ENCODE data around the gene TMOD2.
A peak's percentile ranks its signal among the peaks of the same experiment; 100 is the strongest.

TMOD2 gene

GRCh38 chr15:51736069-51736468 is 15.3 kb upstream of the TMOD2 start:
- no peak for DNase-seq

- no peak for DNase-seq
Observed at GRCh38 chr15:51736751-51737521, 14.5 kb upstream of the TMOD2 start.

GRCh38 chr15:51737522-51738305 is 13.7 kb upstream of the TMOD2 start, which contains the start of gene LYSMD2:
Gene LYSMD2, minus strand, starts transcription at chr15:51737655. Its CDS starts 33 bp downstream, at chr15:51737622.
- DNase-seq = no peak

GRCh38 chr15:51738553-51738952 is 12.8 kb upstream of the TMOD2 start:
- DNase-seq = no peak

- no peak for DNase-seq
Observed at GRCh38 chr15:51739061-51739712, 12.2 kb upstream of the TMOD2 start.

GRCh38 chr15:51749307-51749706 is 2.1 kb upstream of the TMOD2 start:
- no peak for DNase-seq

- DNase-seq = no peak
Observed at GRCh38 chr15:51750186-51750585, 1.2 kb upstream of the TMOD2 start.

- DNase-seq = no peak
Observed at GRCh38 chr15:51751697-51752683, 593 bp downstream of the TMOD2 start.

GRCh38 chr15:51752888-51753287 is 1.5 kb downstream of the TMOD2 start:
- no peak for DNase-seq

- no peak for DNase-seq
Observed at GRCh38 chr15:51754267-51754666, 2.9 kb downstream of the TMOD2 start.

- DNase-seq = no peak
Observed at GRCh38 chr15:51755790-51756189, 4.4 kb downstream of the TMOD2 start.

GRCh38 chr15:51756482-51756881 is 5.1 kb downstream of the TMOD2 start:
- DNase-seq = no peak

- no peak for DNase-seq
Observed at GRCh38 chr15:51757450-51757849, 6.1 kb downstream of the TMOD2 start.

- DNase-seq = peak; percentile 29
Observed at GRCh38 chr15:51758645-51759044, 7.2 kb downstream of the TMOD2 start.

- DNase-seq = peak; percentile 18
Observed at GRCh38 chr15:51759557-51760070, 8.2 kb downstream of the TMOD2 start.

- DNase-seq = no peak
Observed at GRCh38 chr15:51760805-51761204, 9.4 kb downstream of the TMOD2 start.

GRCh38 chr15:51765751-51766150 is 14.4 kb downstream of the TMOD2 start:
- no peak for DNase-seq

GRCh38 chr15:51766341-51766740 is 14.9 kb downstream of the TMOD2 start:
- no peak for DNase-seq

- no peak for DNase-seq
Observed at GRCh38 chr15:51768018-51768417, 16.6 kb downstream of the TMOD2 start.

GRCh38 chr15:51770902-51771301 is 19.5 kb downstream of the TMOD2 start:
- DNase-seq = peak; percentile 23

- DNase-seq = no peak
Observed at GRCh38 chr15:51771773-51772172, 20.4 kb downstream of the TMOD2 start.

GRCh38 chr15:51774916-51775315 is 23.5 kb downstream of the TMOD2 start:
- DNase-seq = no peak

All from DMS 273 treated with DMSO at 0.1 percent for 48 hours (cell line).